Stimulated activated CD8-positive, alpha-beta memory T cell treated with anti-CD3 and anti-CD28 coated beads, Interleukin-15, amount 100 ng/mL, for 4 hours (primary cell): ENCODE measurements around the gene IGSF9.

ENCODE experiments used
- DNase-seq, 2 donors: peaks; one replicate each; pipeline ENCODE4 v3.0.0-alpha.2; 2020; ENCODE audit warnings: low read depth in 2 of 2

Gene IGSF9

DNA sequence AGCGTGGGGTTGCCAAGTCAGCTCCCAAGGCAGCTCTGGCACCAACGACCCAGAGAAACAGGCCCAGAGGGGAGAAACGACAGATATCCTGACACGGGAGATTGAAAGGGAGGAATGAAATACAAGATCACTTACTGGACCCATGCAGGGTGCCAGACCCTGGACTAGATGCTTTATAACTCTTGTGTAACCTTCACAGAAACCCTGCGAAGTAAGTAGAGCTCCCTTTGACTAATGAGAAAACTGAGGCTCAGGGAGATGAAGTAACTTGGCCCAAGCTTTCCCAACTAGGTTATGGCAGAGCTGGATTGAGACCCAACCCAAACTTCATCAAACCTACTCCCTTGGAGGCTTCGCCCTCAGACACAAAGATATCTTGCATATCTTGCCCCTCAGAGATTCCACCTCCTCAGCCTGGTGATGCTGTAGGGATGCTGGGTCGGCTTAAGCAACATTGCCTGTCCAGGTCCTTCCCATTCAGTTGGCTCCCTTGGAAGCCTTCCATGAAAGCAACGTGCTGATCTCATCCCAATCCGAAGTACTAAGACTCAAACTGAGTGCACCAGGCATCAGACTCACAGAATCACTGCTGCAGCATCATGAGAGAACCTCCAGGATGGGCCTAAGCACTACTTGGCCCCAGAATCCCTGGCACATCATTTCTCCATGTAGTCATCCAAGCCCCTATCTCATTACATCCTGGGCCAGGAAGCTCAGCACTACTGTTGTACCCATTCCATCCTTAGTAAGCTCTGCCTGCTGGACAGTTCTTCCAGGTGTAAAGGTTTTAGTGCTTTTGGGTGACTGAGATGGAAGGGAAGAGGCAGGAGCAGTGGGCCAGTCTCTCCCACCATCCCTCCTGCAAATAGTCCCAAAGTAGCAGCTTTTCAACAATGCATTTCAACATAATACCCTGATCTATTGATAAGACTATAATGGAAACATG lies 1.1 kb upstream of the IGSF9 start:
- no peak for DNase-seq

DNA sequence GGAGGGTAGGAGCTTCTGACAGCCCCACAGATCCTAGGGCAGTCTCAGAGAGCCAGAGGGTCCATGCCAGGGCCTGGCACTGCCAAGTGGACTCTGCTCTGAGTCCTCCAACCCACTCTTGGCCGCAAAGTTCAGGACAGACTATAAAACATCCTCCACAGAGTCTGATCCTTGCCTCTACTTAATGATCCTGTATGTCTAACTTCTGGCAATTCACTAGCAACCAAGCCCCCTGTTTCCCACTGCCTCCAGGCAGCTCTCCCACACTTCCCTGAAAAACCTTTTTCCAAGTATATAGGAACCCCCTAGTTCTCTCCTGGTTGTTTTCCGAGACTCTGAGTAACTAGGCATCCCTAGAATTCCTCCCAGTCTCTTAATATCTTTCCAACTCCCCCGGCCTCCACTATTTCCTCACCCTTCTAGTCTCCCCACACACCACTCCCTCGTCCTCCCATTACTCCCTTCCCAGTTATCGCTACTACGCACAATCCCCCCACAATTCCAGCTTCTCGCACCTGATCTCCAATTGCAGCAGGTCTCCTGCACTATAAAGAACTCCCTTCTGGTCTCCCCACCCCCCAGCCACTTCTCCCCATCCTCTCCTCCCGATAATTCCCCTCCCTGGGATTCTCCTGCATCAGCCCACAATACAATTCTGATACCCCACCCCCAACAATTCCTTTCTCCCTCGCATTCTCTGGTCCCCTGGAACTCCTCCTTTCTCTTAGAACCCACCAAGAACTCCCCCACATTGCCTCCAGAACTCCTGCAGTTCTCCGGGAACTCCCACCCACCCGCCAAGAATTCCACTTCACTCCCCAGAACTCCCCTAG lies 574 bp downstream of the IGSF9 start:
- no peak for DNase-seq

DNA sequence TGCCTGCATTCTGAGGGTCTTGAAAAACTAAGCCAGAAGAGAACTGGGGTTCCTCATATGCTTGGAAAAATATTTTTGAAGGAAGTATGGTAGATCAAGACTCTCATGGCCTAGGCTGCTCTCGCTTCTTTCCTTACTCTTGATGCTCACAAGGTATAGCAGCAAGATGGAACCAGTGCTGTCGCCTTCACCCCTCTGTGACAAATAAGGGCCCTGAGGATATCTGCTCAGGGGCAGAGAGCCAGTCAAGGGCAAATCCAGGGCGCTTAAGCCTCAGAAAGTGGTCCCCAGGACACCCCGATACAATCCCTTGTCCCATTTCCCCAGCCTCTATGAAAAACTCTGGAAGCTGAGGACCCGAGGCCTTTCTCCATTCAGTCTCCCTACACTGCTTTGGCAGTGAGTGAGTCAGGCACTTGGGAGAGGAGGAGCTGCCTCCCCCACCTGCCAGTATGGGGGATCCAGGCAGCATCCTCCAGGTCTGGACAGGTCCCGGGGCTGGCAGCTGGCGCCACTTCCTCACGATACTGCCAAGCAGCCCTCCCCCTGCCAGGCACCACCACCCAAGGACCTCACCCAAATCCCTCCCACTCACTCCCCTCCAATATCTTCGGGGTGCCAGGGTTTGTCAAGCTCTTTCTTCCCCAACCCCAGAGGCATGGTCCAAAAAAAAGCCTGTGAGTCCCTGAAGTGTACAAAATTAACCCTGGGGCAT lies 1.3 kb downstream of the IGSF9 start:
- no peak for DNase-seq

GRCh38 chr1:159943278-159943640 lies 2.2 kb downstream of the IGSF9 start:
- DNase-seq: no peak

DNA sequence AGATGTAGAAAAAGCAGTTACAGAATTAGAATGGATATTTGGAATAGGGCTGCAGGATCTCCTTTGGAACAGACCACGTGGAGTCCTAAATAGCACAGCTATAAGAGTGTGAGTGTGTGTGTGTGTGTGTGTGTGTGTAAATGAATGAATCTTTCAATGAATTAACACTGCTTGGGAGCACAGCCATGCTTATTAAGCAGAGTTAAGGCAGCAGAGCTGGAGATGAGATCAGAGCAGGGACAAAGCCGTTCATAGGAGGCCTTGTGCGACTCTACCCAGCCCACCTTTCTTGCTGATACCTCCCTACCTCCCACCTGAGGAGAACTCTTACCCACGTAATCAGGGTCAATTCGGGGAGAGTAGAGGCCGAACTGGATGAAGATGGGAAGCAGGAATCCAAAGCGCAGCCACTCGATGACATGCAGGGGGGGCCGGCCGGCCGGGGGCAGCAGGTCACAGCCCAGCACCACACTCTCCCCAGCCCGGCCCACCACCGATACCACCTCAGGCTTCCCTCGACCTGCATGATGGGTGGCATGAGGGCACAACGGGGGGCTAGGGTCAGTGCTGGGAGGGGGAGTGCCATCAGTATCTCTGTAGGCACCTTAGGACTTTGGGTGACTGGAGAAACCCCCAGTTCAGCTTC lies 2.7 kb downstream of the IGSF9 start:
- no peak for DNase-seq

GRCh38 chr1:159941591-159942560 lies 3.5 kb downstream of the IGSF9 start:
- DNase-seq: no peak

DNA sequence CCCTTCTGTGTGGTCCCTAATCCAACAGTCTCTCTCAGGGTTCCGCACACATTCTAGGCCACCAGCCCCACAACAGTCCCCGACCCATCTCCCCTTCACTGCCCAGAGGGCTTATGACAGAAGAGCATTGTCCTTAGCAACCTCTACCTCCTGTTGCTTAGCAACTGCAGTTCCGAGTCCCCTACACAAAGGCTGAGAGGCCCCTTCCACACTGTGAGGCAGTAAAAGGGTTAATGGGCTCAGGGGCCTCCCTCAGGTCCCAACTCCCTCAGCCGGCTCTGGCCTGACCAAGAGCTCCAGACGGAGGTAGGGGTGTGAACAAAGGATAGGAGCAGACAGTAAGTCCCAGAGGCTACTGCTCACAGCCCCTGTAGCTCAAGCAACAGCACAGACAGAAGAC lies 4.3 kb downstream of the IGSF9 start:
- no peak for DNase-seq

DNA sequence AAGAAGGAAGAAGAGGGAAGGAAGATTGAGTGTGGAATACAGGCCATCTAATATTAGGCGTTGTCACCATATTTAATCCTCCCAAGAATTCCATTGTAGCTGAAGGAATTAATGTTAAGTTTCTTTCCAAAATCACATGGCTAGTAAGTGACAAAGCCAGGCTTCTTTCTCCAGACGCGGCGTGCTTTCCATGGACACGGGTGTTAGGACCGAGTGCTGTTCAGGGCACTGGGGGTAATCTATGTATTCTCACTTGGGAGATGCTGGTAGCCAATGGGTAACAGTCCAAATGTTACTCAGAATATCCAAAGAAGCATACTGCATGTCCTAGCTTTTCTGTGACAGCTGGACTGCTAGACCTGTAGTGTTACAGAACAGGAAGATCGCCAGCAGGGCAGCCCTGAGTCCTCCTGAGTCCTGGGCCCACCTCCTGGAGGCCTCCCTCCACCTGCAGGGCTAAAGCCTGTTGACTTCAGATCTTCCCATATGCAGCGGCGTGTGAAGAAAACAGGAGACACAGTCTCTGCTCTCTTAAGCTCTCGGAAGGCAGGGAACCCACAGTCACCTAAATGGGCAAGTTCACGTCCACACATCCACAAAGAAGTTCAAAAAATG lies 5.3 kb downstream of the IGSF9 start:
- DNase-seq: no peak

DNA sequence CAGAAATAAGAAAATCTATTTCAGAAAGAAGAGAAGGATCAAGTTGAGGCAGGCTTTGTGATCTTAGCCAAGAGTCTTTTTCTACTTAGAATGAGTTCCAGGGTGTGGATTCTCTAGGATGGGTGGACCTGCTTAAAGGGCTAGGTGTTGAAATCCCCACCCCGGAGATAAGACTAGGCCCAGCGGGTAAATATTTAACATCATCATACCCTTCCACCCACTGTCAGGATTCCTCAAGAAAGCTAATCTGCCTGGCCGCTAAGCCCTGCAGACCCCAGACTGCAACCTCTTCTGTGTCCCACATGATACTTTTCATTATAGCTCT lies 5.8 kb downstream of the IGSF9 start:
- DNase-seq: no peak

DNA sequence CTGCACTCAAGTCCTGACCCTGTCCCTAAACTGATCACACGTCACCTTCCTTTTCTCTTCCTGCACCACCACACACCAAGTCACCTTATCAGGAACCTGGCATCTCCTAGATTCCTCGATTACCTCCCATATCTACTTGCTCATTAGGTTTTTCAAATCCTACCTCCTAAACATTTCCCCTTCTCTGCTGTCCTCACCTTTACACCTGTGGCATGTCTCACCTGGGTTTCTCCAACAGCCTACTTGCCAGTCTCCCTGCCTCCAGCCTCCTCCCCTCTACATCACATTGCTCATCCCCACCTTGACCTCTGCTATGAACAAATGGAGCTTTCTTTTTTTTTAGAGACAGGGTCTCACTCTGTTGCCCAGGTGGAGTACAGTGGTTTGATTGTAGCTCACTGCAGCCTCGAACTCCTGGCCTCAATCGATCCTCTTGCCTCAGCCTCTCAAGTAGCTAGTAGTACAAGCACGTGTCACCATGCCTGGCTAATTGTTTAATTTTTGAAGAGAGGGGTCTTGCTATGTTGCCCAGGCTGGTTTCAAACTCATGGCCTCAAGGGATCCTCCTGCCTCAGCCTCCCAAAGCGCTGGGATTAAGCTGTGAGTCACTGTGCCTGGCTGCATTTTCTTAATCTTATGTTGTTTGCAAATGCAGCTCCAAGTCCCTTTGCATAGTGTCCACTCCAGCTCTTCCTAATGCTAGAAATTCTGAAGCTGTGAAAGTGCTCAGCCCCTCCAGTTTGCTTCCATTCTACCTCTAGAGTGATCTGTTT lies 6.3 kb downstream of the IGSF9 start:
- DNase-seq: no peak

DNA sequence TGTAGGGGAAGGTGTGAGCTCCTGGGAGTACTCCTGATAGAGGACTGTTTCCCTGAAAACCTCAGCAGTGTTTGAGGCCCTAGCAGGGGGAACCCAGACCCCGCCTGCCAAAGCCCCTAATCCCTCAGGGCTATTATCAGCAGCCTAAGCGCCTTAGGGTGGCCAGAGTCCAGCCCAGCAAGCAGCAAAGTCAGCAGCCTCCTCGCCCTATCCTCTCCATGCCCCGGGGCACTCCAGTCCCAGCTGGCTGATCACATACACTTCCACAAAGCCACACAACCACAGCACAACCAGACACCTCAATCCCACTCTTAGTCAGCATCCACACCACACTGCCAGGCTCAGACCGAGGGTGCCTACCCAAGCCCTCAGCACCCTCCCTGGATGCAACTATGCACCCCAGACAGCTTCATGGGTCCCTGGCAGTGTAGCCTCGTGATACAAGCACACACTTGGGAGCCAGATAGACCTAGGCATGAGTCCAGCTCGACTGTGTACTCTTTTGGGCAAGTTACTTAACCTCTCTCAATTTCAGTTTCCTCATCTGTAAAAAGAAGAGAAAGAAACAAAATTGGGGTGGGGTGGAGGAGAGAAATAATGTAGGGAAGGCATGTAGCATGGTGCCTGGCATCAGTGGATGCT lies 7.1 kb downstream of the IGSF9 start:
- no peak for DNase-seq

GRCh38 chr1:159937054-159937750 lies 8.2 kb downstream of the IGSF9 start:
- no peak for DNase-seq

- DNase-seq: peak; percentile 50 to 61
These were observed 9.0 kb downstream of the IGSF9 start for GRCh38 chr1:159936273-159936904.

- DNase-seq: no peak
These were observed 9.6 kb downstream of the IGSF9 start for GRCh38 chr1:159935719-159936272.

- DNase-seq: no peak
These were observed 10.1 kb downstream of the IGSF9 start for GRCh38 chr1:159935305-159935704.

- DNase-seq: no peak
These were observed 11.0 kb downstream of the IGSF9 start for GRCh38 chr1:159934136-159935039.
